GM21723 (cell line): ENCODE results near the gene SDHAF2.
A peak's percentile ranks its signal among the peaks of the same experiment; 100 is the strongest.
"Not testable (repeated sequence)": the region's sequence is repeated elsewhere in the genome, so short reads cannot be mapped to it uniquely, and the experiment has no call there.

Experiments
- ATAC-seq: cut with Tn5 transposase; IDR thresholded peaks from one replicate; pipeline ENCODE4 v1.9.1; 2021; ENCODE audit warnings: mild to moderate bottlenecking, moderate library complexity; ENCODE audit not compliant: unreplicated experiment

The SDHAF2 gene

DNA sequence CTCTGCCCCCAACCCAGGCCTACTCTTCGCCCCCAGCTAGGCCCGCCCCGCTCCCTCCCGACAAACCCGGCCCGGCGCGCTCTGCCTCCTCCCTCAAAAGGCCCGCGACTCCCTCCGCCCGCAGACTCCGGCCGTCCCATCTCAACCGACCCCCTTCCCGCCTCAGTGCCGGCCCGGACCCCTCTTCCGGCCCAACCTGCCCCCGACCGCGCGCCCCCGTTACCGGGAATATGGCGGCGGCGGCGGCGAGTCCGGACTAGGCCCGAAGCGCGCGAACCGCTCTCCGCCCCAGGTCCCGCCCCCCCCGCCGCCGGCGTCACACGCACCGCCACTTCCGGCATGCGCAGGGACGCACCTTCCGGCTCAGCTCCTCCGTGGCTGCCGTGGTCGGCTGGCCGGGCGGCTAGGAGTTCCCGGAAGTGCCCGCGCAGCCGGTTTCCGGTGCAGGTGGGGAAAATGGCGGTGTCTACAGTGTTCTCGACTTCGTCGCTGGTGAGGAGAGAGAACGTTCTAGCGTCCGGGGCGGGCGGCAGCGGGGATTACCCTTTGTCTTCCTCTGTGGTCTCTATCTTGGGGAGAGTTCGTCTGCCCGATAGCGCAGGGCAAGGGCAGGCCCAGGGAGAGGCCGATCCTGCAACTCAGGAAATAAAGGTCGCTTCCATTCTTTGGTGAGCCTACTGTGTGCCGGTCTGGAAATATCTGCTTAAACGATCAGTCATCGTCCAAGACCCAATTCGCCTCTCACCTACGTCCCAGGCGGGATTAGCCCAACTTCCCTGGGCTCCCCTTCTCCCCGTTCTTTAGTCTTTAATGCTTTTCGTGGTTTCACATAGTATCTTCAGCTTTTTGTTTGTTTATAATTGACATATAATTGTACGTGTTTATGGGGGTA is at the start of gene SDHAF2, which contains the start of gene CPSF7:
SDHAF2 (plus strand) TSS at position 434 of the 892 bp plus-strand sequence; CDS start at position 457, 23 bp downstream.
CPSF7 (minus strand) TSS at position 285 of the 892 bp plus-strand sequence. CDS start 740 bp downstream, outside the sequence.
- ATAC-seq: peak; percentile 87

DNA sequence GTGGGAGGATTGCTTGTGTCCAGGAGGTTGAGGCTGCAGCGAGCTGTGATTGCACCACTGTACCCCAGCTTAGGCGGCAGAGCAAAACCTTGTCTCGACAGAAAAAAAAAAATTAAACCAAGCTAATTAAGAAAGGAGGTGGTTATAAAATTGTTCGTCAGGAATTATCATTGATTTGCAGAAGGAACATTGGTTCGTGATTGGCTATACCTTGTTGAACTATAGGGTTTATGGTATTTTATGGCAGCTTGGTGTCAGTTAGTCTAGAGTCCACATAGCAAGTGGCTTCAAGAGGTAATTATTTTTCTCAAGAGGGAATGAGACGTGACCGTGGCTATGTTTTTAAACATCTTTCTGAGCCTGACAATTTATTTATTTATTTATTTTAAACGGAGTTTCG is 49.0 kb upstream of the SDHAF2 start:
- no peak for ATAC-seq

DNA sequence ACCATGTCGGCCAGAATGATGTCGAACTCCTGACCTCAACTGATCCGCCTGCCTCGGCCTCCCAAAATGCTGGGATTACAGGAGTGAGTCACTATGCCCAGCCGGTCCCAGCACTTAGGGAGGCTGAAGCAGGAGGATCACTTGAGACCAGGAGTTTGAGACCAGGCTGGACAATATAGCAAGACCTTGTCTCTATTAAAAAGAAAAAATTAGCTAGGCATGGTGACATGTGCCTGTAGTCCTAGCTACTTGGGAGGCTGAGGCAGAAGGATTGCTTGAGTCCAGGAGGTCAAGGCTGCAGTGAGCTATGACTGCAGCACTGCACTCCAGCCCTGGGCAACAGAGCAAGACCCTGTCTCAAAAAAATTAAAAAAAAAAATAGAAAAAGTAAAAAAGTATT is 46.1 kb upstream of the SDHAF2 start:
- not testable (repeated sequence) for ATAC-seq

DNA sequence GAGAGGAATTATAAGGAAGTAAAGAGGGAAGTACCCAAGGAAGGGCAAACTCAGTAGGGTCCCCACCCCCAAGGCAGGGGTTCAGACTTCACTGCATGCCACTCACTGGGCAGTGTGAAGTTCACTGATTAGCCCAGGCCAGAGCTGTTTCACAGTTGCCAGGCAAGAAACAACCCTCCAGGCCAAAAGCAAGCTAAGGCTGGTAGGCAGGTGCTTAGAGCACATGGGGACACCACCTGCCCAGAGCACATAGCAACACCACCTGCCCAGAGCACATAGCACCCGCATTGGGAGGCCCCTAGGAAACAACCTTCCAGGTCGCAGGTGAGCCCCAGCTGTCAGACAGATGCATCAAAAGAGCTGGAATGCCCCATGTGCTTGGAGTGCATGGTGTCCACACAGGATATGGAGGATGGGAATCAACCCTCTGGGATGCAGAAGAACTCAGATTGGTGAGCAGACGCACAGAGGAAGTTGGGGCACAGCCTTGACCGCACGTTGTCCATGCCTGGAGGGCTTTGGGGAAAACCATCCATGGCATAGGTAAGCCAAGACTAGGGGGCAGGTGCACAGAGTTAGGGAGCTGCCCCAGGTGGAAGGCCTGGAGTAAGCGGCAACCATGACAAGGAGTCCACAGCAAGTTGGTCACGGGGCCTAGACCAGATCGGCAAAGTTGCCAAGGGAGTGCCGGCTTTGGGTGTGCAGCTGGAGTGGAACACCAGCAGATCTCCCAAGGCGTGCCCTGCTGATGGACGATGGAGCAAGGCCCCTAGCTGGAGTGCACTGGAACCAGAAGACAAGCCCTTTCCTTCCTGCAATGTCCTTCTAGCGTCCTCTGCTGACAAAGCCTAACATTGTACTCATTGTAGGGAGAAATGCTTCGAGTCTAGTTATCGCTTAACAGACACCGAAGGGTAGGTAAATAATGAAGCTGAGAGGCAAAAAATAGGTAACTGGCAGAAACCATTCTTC is 45.4 kb upstream of the SDHAF2 start:
- ATAC-seq: no peak

DNA sequence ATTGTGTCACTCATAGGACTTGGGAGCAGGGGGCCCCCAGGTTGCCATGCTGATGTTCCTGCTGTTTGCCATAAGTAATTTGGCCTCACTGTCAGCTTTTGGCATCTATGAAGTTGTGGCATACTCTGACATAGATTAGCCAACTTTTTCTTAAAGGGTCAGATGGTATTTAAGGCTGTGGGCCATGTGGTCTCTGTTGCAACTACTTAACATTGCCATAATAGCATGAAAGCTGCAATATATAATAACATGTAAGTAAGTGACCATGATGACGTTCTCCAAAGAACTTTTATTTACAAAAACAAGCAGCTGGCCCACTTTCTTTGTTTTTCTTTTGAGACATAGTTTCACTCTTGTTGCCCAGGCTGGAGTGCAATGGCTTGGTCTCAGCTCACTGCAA is 39.8 kb upstream of the SDHAF2 start:
- no peak for ATAC-seq

DNA sequence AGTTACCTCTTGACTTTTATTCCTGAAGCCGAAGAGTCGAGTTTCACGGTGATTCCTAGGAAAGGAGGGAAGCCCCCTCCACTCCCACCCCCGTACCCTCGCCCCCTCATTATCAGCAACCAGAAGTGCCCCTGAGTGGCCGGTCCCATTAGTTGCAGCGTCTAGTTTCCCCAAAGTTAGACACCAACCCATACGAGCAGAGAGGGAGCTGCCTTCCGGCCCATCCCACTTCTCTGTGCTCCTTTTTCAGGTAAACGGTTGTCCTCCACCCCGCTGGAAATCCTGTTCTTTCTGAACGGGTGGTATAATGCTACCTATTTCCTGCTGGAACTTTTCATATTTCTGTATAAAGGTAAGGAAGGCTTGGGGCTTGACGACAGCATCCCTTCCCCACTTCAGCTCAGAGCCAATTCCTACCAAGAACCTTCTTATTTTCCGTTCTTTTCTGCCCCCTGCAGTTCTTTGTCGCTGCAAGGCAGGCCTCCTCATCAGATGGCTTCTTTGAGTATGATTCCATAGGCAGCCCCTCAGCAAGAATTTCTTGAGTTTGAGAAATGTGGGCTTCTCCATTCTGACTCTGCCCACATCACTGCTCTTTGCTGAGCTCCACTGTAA is 36.8 kb upstream of the SDHAF2 start:
- peak; percentile 34 for ATAC-seq

DNA sequence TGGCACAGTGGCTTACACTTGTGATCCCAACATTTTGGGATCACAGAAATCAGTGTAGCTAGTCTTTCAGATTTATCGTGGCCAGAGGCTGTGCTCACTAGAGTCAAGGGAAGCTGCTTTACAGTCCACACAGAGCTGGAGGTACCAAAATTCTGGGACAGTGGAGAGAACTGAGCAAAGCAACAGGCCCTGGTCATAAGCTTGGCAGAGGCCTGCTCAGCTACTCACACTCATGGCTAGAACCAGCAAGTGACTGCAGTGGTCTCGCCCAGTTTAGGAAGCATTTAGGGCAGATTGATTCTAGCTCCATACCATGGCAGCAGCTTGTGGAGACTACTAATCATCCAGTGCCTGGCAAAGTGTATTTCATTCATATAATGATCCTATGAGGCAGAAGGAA is 28.8 kb upstream of the SDHAF2 start:
- ATAC-seq: no peak

DNA sequence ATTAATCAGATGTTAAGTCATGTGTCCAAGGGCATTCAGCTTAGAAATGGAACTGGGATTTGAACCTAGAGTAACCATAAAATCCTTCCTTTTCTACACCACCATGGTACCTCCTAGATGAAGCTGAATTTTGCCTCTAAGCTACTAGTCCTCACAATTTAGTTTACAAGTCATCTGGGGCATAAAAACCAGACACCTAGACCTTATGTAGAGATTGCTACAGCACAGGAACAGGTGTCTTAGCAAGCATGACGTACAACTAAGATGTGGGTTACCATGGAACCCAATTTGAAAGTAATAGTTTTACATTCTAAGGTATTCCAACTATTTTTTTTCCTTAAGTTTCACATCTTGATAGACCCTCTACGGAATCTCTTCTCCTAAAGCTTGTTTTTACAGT is 28.4 kb upstream of the SDHAF2 start:
- ATAC-seq: no peak

DNA sequence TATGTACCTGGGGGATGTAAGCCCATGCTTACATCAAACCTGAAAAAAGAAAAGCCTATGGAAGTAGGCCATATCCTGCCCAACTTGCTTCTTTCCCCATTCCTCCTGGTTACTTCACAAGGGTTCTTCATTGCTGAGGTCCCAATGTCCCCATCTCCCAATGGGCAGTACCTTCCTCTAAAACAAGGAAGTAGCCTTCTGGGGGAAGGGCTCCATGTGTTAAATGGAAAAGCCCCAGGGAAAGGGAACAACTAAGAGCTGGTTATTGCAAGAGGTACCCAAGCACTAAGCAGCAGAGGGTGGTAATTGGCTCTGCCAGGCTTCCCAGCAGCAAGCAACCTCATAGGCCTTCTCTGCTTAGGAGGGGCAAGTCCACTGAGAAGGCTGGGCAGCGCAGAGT is 26.3 kb upstream of the SDHAF2 start:
- ATAC-seq: no peak

DNA sequence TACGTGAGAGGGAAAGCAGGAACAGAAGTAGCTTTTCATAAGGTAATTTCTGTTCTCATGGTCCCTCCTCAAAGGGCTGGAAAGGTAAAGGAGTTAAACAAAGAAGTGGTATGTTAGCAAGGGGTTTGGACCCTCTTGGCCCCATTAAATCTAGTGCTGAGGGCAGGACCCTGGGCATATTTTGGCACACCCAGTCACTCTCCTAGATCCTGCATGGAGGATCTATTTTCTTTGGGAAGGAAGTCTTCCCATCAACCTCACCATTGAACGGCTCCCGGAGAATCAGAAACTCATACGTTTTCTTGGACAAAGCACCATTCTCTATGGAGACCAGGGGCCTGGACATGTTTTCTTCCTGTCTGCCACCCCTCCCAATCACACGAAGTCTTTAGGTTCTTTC is 25.8 kb upstream of the SDHAF2 start:
- ATAC-seq: no peak

DNA sequence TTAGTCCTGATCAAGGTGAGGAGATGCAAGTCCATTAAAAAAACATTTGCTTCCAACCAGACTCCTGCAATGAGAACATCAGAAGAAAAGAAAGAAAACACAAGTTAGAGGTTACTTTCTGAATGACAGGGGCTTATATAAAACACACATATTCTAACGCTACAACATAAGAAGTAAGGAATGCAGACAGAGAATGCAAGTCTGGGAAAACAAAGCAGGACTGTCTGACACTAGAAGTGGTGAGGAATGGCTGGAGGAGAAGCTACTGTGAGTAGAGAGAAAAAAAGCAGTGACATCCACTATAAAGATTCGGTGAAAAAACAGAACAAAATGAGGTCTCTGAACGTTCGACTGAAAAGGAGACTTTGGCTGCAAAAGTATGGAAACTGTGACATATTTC is 25.3 kb upstream of the SDHAF2 start:
- no peak for ATAC-seq

DNA sequence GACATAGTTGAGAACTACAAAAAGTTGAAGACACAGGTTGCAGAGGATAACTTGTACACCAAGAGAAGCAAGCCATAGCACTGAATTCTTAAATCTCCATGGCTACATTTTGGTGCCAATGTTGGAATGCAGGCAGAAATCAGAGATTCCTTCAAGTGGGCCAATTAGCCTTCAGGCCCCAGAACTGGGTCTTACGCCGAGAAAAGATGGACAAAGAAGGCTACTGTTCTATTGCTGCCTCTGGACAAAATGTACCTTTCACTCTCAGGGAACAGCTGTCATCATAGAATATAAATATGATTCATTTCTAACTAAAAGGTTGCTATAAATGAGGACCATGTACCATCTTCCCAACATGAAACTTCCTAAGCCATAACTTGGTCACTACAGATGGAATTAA is 23.9 kb upstream of the SDHAF2 start:
- ATAC-seq: no peak

DNA sequence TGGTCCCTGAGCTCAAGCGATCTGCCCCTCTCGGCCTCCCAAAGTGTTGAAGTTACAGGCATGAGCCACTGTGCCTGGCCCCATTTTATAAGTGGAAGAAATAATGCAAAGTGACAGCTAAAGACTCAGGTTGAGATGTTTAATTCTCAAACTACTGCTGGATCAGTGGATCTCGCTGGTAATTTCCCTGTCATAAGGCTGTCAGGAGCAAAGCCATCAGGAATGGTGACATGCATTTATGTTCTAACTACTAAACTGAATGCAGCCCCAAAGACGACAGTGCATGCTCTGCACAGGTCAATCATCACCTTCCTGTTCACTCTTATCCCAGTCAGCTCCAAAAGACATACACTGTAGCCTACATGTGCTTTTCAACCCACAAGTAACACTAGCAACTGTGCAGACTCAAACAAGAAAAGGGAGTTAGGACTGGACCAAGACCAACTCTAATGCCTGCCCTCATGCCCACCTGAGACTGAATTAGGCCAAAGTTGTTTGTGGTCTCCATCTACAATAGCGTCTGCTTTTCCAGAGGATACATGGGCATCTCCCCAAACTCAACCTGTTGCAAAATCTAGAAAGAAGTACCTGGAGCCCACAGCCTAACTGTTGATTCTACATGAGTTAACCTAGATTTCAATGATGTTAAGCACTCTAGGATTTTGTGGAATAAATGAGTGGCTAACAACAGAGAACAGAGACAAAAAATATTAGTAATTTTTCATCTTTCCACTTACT is 22.8 kb upstream of the SDHAF2 start:
- no peak for ATAC-seq

DNA sequence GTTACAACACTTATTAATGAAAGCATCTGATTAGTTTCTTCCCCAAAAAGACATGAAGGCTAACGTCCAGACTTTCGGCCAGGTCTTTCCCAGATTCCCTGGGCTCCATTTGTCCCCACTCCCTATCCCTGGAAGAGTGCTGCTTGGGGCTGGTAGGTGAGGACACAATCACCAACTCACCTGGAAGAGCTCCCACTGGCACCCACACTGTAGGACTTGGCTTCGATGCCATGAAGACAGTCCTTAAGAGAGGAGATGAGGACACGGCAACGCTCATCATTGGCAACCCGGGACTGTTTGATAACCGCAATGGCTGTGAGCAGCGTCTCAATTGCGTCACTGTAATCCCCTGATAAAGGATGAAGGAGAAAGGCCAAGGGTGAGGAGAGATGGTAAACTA is 18.3 kb upstream of the SDHAF2 start:
- ATAC-seq: no peak

DNA sequence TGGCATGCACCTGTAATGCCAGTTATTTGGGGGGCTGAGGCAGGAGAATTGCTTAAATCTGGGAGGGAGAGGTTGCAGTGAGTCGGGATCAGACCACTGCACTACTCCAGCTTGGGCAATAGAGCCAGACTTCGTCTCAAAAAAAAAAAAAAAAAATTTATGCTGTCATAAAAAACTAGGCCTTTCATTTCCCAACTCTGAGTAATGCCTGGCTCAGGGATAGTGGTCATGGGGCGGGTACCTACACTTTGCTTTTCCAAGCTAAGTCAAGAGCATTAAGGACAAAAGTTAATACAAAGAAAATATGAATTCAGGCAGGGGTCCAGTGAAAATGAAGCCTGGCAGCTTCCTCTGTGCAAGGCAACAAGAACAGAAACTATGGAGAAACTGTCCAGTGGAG is 16.4 kb upstream of the SDHAF2 start:
- no peak for ATAC-seq

DNA sequence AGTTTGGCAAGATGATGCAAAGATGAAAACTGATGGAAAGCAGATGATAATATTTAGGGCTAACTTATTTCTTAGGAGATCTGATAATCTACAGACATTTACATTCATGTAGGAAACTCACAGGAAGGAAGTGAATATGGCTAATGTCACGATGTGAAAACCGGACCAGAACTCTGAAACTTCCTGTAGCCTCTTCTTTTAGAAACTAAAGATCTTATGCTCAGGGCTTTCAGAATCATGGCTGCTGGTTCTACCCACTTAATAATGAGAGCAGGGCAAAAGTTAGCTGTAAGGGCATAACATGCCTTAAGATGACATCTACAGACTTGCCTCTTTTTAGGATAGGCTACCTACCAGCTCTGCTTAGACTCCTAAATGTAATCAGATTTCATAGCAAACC is 15.4 kb upstream of the SDHAF2 start:
- no peak for ATAC-seq

DNA sequence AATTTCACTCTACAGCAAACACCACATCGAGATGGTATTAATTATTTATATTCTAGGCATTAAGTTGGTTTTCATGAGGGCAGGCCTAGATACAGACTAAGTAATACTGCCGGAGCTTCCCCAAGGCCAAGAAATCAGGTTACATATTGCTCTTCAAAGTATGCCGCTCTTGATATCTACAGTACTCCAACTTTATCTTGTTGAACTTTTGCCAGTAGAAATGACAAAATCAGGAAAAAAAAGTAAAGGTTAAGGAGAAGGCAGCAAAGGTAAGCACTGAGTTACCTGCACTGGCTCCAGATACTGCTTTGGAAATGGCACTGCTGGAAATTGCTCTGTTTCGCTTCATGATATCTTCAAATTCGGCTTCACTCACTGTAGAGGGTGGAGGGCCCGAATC is 14.5 kb upstream of the SDHAF2 start:
- ATAC-seq: no peak

DNA sequence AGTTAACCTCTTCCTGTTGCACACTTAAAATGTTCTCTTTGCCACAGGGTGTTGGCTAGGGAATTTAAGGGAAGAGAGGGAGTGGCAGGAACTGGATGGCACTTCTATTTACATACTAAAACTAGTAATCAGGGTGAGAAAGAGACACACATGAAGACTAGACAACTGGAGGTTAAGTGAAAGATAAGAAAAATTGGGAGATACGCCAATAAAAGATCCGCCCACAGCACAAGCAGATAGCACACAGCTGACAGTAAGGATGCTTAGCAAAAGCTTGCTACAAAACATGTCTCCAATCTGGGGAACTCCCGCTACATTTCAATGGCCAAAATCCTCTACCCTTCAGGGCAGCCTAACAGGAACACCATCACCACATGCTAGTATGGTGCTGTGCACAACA is 13.0 kb upstream of the SDHAF2 start:
- no peak for ATAC-seq

DNA sequence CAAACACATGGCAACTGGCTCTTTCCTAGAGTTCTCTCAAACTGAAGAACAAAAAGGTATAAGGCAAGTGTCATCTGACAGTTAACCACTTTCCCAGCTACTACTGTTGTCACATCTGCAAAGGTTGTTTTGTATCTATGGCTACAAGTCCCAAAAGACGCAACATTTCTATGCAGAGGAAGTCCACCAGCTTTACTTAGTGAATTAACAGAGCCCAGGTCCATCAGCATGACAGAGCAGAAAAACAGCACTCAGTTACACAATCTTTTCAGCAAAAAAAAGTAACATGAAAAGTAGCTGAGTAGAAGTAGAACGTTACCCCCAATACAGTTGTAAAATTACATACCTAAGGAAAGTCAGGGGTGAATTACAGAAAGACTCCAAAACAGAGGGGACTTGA is 12.3 kb upstream of the SDHAF2 start:
- no peak for ATAC-seq

DNA sequence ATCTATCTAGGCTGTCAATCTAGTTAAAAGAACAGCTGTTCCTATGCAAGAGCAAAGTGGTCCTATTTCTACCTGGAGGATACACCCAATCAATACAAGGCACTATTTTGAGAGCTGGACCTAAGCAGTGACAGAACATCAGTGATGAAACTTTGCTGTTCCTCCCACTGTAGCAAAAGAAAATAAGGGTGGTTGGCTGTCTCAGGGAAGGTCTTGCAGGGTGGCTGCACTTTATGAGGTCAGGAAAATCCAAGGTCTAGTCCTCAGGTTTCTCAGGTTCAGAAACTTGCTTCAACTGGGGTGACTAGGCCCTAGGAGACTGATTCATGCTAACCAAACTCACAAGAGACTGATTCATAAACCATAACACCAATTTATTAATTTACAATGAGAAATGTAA is 11.8 kb upstream of the SDHAF2 start:
- no peak for ATAC-seq

DNA sequence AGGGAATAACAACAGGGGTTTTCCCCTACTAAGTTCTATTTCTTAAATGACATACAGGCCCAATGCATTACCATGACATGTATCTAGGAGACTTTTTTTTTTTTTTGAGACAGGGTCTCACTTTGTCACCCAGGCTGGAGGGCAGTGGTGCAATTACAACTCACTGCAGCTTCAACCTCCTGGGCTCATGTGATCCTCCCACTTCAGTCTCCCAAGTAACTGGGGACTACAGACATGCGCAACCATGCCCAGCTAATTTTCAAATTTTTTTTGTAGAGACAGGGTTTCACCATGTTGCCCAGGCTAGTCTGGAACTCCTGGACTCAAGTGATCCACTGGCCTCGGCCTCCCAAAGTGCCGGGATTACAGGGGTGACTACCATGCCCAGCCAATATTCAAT is 7.7 kb upstream of the SDHAF2 start:
- no peak for ATAC-seq
